Forelimb muscle (tissue), 1 donor: Measurements from ENCODE around the gene ADORA1. TPM values are rescaled to one million over a fixed set of nuclear protein-coding genes. Genes with fewer than 3 reads are reported as not detected.

Experiments
- DNase-seq: peaks from one replicate; pipeline ENCODE4 v3.0.0-alpha.2; 2013; ENCODE audit warnings: low read depth
- polyA plus RNA-seq: library from polyadenylated mRNA; unstranded; fragments of 120-200 nt; gene quantifications from one replicate; pipeline ENCODE4 v1.2.1, GENCODE V29; 2013; ENCODE audit not compliant: insufficient read length

Gene ADORA1
- polyA plus RNA-seq, 1 donor, result 5.3 TPM

- no peak for DNase-seq
Observed at GRCh38 chr1:203186091-203186445, 58.5 kb downstream of the ADORA1 start.

GRCh38 chr1:203186446-203187303, 59.1 kb downstream of the ADORA1 start, which contains the start of gene CHI3L1:
Gene CHI3L1 (minus strand): TSS chr1:203186704. CDS start chr1:203186623, 81 bp downstream.
- no peak for DNase-seq

GRCh38 chr1:203187304-203187685, 59.8 kb downstream of the ADORA1 start:
- no peak for DNase-seq

GRCh38 chr1:203187689-203188264, 60.3 kb downstream of the ADORA1 start:
- DNase-seq, result no peak

GRCh38 chr1:203188686-203189232, 61.2 kb downstream of the ADORA1 start:
- DNase-seq, result no peak

- DNase-seq, result no peak
Observed at GRCh38 chr1:203189951-203190352, 62.4 kb downstream of the ADORA1 start.

GRCh38 chr1:203190949-203191348, 63.4 kb downstream of the ADORA1 start:
- DNase-seq, result no peak

- no peak for DNase-seq
Observed at GRCh38 chr1:203196371-203196770, 68.8 kb downstream of the ADORA1 start.

GRCh38 chr1:203197625-203198024, 70.1 kb downstream of the ADORA1 start:
- no peak for DNase-seq

GRCh38 chr1:203199002-203199401, 71.5 kb downstream of the ADORA1 start:
- no peak for DNase-seq

GRCh38 chr1:203199481-203199815, 71.9 kb downstream of the ADORA1 start:
- DNase-seq, result no peak

- DNase-seq, result peak; percentile 11
Observed at GRCh38 chr1:203199816-203200571, 72.5 kb downstream of the ADORA1 start.

- DNase-seq, result no peak
Observed at GRCh38 chr1:203200916-203201315, 73.4 kb downstream of the ADORA1 start.

- no peak for DNase-seq
Observed at GRCh38 chr1:203201516-203202205, 74.1 kb downstream of the ADORA1 start.

GRCh38 chr1:203202431-203203245, 75.1 kb downstream of the ADORA1 start:
- DNase-seq, result peak; percentile 4

GRCh38 chr1:203204756-203205155, 77.2 kb downstream of the ADORA1 start:
- DNase-seq, result no peak

- no peak for DNase-seq
Observed at GRCh38 chr1:203206129-203206687, 78.7 kb downstream of the ADORA1 start.

GRCh38 chr1:203207751-203208150, 80.2 kb downstream of the ADORA1 start:
- DNase-seq, result no peak

- no peak for DNase-seq
Observed at GRCh38 chr1:203208181-203208580, 80.7 kb downstream of the ADORA1 start.

- no peak for DNase-seq
Observed at GRCh38 chr1:203210350-203210749, 82.8 kb downstream of the ADORA1 start.

GRCh38 chr1:203210988-203211387, 83.5 kb downstream of the ADORA1 start:
- no peak for DNase-seq
